MM.1S (cell line): ENCODE data around the gene PCGF3.

Experiments used
- EZH2 ChIP-seq: fragments of 300-600 bp; sonication (generic); optimal IDR thresholded peaks from 2 replicates; pipeline ENCODE3; 2017; ENCODE audit warnings: low read depth, mild to moderate bottlenecking, antibody characterized with exemption, low read length, mixed read lengths
- TF ChIP-seq, protein P1 (sequence below): fragments of 300-600 bp; sonication (generic); IDR thresholded peaks from 2 replicates; pipeline ENCODE4 v1.5.1; 2016; ENCODE audit warnings: antibody characterized with exemption, low read length, mixed read lengths

DNA sequence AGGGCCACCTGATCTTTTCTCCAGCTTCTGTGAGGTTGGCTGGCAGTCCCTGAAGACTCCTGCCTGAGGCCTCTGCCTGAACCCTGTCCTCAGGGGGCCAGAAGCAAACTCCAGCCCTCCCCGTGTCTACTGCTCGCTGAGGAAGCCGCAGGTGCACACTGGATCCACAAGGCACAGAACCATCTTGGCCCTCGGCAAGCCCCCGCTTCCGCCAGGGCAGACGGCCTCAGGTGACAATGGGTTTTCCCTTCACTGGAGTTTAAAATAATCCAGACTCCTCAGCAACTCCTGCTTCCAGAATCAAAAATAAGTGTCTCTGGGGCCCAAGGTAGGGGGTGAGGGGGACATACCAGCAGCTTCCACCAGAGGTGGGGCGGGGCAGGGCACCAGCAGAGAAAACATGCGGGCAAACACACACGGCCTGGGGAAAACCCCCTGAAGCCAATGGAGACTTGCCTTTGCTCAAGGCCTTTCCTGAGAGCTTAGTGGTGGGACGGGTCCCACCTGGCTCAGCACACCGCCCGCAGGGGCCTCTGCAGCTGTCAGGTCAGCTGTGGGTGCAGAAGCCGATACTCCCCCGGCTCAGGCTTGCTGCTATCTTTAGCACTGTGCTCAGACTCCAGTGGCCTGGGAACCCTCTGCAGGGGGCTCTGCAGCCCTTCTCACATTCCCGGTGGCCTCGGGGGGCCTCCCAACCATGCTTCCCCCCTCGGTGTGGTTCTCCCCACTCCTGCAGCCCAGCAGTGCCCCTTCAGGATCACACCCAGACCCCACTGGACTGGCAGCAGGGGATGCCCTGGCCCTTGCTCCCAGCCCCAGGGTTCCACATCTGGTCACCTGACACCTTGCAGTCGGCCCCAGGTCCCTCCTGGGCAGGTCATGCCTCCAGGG, 29.4 kb upstream of the PCGF3 start:
- no peak for TF ChIP-seq EZH2
- TF ChIP-seq, protein P1, sequence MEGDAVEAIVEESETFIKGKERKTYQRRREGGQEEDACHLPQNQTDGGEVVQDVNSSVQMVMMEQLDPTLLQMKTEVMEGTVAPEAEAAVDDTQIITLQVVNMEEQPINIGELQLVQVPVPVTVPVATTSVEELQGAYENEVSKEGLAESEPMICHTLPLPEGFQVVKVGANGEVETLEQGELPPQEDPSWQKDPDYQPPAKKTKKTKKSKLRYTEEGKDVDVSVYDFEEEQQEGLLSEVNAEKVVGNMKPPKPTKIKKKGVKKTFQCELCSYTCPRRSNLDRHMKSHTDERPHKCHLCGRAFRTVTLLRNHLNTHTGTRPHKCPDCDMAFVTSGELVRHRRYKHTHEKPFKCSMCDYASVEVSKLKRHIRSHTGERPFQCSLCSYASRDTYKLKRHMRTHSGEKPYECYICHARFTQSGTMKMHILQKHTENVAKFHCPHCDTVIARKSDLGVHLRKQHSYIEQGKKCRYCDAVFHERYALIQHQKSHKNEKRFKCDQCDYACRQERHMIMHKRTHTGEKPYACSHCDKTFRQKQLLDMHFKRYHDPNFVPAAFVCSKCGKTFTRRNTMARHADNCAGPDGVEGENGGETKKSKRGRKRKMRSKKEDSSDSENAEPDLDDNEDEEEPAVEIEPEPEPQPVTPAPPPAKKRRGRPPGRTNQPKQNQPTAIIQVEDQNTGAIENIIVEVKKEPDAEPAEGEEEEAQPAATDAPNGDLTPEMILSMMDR = no peak
